Measurements from ENCODE around the gene DCP1B. TPM values are rescaled to one million over a fixed set of nuclear protein-coding genes. Genes with fewer than 3 reads are reported as not detected.

Gene DCP1B
- 13.0 and 15.3 TPM in 2 replicates for total RNA-seq

DNA sequence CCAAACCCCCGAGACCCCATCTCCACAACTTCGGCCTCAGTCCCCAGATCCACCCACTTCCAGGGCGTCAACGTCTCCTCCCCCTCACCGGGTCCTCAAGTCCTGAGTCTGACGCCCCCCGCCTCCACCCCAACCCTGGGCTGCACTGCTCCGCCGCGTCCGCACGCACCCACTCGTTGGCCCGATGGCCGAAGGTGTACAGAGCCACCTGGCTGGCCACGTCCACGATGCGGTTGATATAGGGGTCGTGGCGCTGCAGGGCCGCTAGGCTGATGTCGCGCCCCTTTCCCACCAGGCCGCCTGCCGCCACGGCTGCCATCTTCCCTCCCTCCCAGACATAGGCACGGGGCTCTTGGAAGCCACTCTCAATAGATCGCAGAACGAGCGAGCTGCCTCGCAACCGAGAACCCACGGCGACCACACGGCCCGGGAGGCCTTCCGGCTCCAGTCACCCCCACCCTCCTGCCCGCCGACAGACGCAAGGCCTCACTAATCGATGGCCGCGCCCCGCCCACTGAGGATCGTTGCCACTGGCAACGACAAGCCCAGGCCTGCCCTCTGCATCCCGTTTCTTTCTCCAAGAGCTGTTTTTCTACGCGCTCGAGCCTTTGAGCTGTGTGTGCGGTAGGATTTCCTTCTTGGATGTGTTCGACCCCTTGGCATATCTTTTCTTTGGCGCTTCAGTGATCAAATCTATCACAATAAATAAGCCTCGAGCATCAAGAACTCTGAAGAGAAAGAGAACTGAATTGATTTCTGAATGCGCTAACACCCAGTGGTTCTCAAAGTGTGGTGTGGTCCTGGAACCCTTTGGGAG is at the start of gene DCP1B:
TSS of gene DCP1B (minus strand) at position 345 of the 817 bp plus-strand sequence. CDS start at position 319, 26 bp downstream.
- DNase-seq (ENCODE audit: insufficient read length, low spot score, missing footprints): peak; percentile 96
- H2AFZ ChIP-seq (ENCODE audit: low read length): peak within 1 kb of the TSS; percentile 93
- H3K79me2 ChIP-seq (ENCODE audit: insufficient read depth, low read length): peaks cover 46% of the 10 kb centered on the region
- peak within 1 kb of the TSS; percentile 97 for H3K4me3 ChIP-seq (ENCODE audit: insufficient read depth, low read length)
- H3K4me2 ChIP-seq (ENCODE audit: insufficient read depth, low read length): peak within 1 kb of the TSS; percentile 93
- H3K4me1 ChIP-seq (ENCODE audit: insufficient read depth, low read length): peaks cover 15% of the 10 kb centered on the region
- no peaks in the 10 kb centered on the region for H3K27me3 ChIP-seq (ENCODE audit: insufficient read depth, low read length)
- H3K36me3 ChIP-seq (ENCODE audit: insufficient read depth, low read length): no peaks in the 10 kb centered on the region
- H4K20me1 ChIP-seq (ENCODE audit: insufficient read depth, low read length): no peaks in the 10 kb centered on the region
- TF ChIP-seq, protein P1, sequence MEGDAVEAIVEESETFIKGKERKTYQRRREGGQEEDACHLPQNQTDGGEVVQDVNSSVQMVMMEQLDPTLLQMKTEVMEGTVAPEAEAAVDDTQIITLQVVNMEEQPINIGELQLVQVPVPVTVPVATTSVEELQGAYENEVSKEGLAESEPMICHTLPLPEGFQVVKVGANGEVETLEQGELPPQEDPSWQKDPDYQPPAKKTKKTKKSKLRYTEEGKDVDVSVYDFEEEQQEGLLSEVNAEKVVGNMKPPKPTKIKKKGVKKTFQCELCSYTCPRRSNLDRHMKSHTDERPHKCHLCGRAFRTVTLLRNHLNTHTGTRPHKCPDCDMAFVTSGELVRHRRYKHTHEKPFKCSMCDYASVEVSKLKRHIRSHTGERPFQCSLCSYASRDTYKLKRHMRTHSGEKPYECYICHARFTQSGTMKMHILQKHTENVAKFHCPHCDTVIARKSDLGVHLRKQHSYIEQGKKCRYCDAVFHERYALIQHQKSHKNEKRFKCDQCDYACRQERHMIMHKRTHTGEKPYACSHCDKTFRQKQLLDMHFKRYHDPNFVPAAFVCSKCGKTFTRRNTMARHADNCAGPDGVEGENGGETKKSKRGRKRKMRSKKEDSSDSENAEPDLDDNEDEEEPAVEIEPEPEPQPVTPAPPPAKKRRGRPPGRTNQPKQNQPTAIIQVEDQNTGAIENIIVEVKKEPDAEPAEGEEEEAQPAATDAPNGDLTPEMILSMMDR (IDR thresholded peaks at IDR 0.05; ENCODE audit: extremely low read depth, low read depth, low read length): no peak
- no peaks in the 10 kb centered on the region for H3K9me3 ChIP-seq (ENCODE audit: low read depth, low read length)
- peak within 1 kb of the TSS; percentile 88 for H3K27ac ChIP-seq (ENCODE audit: low read depth, low read length)

DNA sequence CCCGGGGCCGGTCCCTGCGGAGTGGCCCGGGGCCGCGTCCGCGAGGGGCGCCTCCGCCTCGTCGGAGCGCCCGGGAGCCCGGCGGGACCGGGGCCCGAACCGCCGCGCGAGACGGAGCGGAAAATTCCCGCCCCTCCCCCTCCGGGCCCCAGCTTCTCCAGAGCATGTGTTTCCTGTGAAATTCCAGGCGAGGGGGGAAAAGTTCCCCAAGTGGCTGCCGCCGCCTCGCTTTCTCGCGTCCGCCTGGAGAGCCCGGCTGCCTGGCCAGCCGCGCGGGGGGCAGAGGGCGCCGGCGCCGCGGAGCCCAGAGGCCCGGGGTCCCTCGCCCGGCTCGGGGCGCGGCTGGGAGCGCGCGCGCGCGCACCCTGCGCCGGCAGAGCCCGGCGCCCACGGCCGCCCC is 49.4 kb upstream of the DCP1B start:
- peak; percentile 95 for DNase-seq (ENCODE audit: insufficient read length, low spot score, missing footprints)
- no peaks in the 10 kb centered on the region for H3K9me3 ChIP-seq (ENCODE audit: low read depth, low read length)
- TF ChIP-seq, protein P1 (IDR thresholded peaks at IDR 0.05; ENCODE audit: extremely low read depth, low read depth, low read length): no peak
- peak overlapping the region; percentile 47 for H3K27ac ChIP-seq (ENCODE audit: low read depth, low read length)
- no peak overlapping the region for H2AFZ ChIP-seq (ENCODE audit: low read length)
- no peaks in the 10 kb centered on the region for H3K36me3 ChIP-seq (ENCODE audit: insufficient read depth, low read length)
- H3K4me2 ChIP-seq (ENCODE audit: insufficient read depth, low read length): peak overlapping the region; percentile 85
- peaks cover 27% of the 10 kb centered on the region for H3K4me1 ChIP-seq (ENCODE audit: insufficient read depth, low read length)
- H3K79me2 ChIP-seq (ENCODE audit: insufficient read depth, low read length): peaks cover 52% of the 10 kb centered on the region
- H3K27me3 ChIP-seq (ENCODE audit: insufficient read depth, low read length): no peaks in the 10 kb centered on the region
- peaks cover 35% of the 10 kb centered on the region for H4K20me1 ChIP-seq (ENCODE audit: insufficient read depth, low read length)
- peak overlapping the region; percentile 86 for H3K4me3 ChIP-seq (ENCODE audit: insufficient read depth, low read length)

DNA sequence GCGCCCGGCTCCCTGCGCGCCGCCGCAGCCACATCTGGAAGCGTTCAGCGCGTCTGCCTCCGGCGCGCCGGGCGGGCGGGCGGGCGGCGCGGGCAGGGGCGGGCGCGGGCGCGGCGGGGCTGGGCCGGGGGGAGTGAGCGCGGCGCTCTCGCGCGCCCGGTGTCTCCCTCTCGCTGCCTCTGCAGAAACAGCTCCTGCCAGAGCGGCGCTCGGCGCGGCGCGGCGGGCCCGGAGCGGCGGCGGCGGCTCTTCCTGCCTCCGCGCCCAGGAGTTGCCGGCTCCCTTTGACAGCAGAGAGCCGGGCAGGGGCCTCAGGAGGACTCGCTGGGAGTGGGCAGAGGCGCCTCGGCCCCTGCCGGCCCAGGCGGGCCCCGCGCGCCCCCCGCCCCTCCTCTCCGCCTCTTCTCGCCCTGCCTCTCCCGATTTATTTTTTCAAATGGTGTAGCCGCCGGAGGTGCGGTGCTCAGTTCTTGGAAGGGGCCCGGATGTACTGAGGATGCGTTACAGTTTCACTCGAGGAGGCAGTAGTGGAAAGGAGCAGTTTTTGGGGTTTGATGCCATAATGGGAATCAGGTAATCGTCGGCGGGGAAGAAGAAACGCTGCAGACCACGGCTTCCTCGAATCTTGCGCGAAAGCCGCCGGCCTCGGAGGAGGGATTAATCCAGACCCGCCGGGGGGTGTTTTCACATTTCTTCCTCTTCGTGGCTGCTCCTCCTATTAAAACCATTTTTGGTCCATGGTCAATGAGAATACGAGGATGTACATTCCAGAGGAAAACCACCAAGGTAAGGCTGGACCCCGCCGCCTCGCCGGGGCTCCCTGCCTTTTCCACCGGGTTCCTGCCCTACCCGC is 48.8 kb upstream of the DCP1B start, which contains the start of gene CACNA1C:
TSS of gene CACNA1C (plus strand) at position 162 of the 853 bp plus-strand sequence. CDS start at position 738, 576 bp downstream.
- H3K4me1 ChIP-seq (ENCODE audit: insufficient read depth, low read length): peaks cover 27% of the 10 kb centered on the region
- H3K4me3 ChIP-seq (ENCODE audit: insufficient read depth, low read length): peak within 1 kb of the TSS; percentile 86
- peak within 1 kb of the TSS; percentile 85 for H3K4me2 ChIP-seq (ENCODE audit: insufficient read depth, low read length)
- no peaks in the 10 kb centered on the region for H3K9me3 ChIP-seq (ENCODE audit: low read depth, low read length)
- peaks cover 35% of the 10 kb centered on the region for H4K20me1 ChIP-seq (ENCODE audit: insufficient read depth, low read length)
- no peaks in the 10 kb centered on the region for H3K27me3 ChIP-seq (ENCODE audit: insufficient read depth, low read length)
- peak within 1 kb of the TSS; percentile 82 for H2AFZ ChIP-seq (ENCODE audit: low read length)
- TF ChIP-seq, protein P1 (IDR thresholded peaks at IDR 0.05; ENCODE audit: extremely low read depth, low read depth, low read length): no peak
- no peaks in the 10 kb centered on the region for H3K36me3 ChIP-seq (ENCODE audit: insufficient read depth, low read length)
- peak; percentile 99 for DNase-seq (ENCODE audit: insufficient read length, low spot score, missing footprints)
- H3K27ac ChIP-seq (ENCODE audit: low read depth, low read length): peak within 1 kb of the TSS; percentile 47
- peaks cover 46% of the 10 kb centered on the region for H3K79me2 ChIP-seq (ENCODE audit: insufficient read depth, low read length)

Data from osteoblast (primary cell).